ENCODE measurements around the gene PSMC1.

GRCh38 chr14:90256354-90257131 lies at the start of gene PSMC1:
- no peak for TF ChIP-seq CTCF (IDR thresholded peaks at IDR 0.05)
- no peak for TF ChIP-seq EZH2 (IDR thresholded peaks at IDR 0.05; ENCODE audit: borderline replicate concordance, insufficient read depth, low read depth, low read length, poor library complexity, severe bottlenecking)
